Muscle layer of duodenum (tissue), 2 donors: ENCODE results near the gene ROS1.

Experiments used
- H3K27ac ChIP-seq: one replicate; pipeline ENCODE4 v1.7.0; 2013; ENCODE audit warnings: mild to moderate bottlenecking, low read length
- H3K27me3 ChIP-seq: one replicate; pipeline ENCODE4 v1.7.0; 2013; ENCODE audit warnings: low read depth, mild to moderate bottlenecking, control low read depth, low read length
- H3K36me3 ChIP-seq, 2 donors: one replicate each; pipeline ENCODE4 v1.7.0; 2013; ENCODE audit warnings: low read length in 2 of 2, control low read depth in 1 of 2, mild to moderate bottlenecking in 1 of 2; ENCODE audit not compliant: insufficient read depth in 2 of 2, control insufficient read depth in 1 of 2
- H3K4me1 ChIP-seq, 2 donors: one replicate each; pipeline ENCODE4 v1.7.0; 2013; ENCODE audit warnings: low read length in 2 of 2, mild to moderate bottlenecking in 2 of 2, control low read depth in 1 of 2, moderate library complexity in 1 of 2; ENCODE audit not compliant: insufficient read depth in 2 of 2, control insufficient read depth in 1 of 2
- H3K4me3 ChIP-seq, 2 donors: one replicate each; pipeline ENCODE4 v1.7.0; 2013; ENCODE audit warnings: low read length in 2 of 2, low read depth in 1 of 2, mild to moderate bottlenecking in 1 of 2
- H3K9me3 ChIP-seq, 2 donors: one replicate each; pipeline ENCODE4 v1.7.0; 2013; ENCODE audit warnings: low read length in 2 of 2, control low read depth in 1 of 2, mild to moderate bottlenecking in 1 of 2; ENCODE audit not compliant: control insufficient read depth in 1 of 2
- donor health status: healthy.

ROS1 gene

DNA sequence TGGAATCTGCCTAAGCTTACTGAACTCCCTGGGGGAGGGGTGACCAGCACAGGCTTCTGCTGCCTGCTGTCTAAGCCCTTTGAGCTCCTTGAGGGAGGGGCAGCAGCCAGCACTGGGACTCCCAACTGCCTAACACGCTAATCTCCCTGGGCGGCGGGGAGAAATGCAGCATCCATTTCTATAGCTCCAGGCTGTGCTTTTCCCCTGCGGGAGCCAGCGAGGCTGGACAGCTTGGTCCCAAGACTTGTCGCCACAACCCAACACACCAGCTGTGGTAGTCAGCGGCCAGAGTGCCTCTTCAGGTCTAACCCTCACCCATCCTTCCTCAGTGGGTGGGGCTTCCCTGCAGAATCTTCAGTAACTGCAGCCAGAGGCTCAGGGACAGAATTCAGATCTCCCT lies 95.8 kb downstream of the ROS1 start:
- H3K27ac ChIP-seq: no peak overlapping the region
- no peak overlapping the region for H3K4me3 ChIP-seq
- no peaks in the 10 kb centered on the region for H3K36me3 ChIP-seq
- H3K9me3 ChIP-seq: peaks cover 0 to 2% of the 10 kb centered on the region in 2 donors
- no peaks in the 10 kb centered on the region for H3K4me1 ChIP-seq
- no peaks in the 10 kb centered on the region for H3K27me3 ChIP-seq

GRCh38 chr6:117328500-117328899 lies 97.2 kb downstream of the ROS1 start:
- Histone ChIP-seq H3K36me3 (no peaks in the 10 kb centered on the region), H3K9me3 (peaks cover 0 to 2% of the 10 kb centered on the region in 2 donors), H3K27me3 (no peaks in the 10 kb centered on the region), H3K4me3 (no peak overlapping the region), H3K27ac (no peak overlapping the region), H3K4me1 (no peaks in the 10 kb centered on the region)

- Histone ChIP-seq H3K36me3 (no peaks in the 10 kb centered on the region), H3K4me3 (no peak overlapping the region), H3K9me3 (peaks cover 0 to 2% of the 10 kb centered on the region in 2 donors), H3K4me1 (no peaks in the 10 kb centered on the region), H3K27ac (no peak overlapping the region), H3K27me3 (no peaks in the 10 kb centered on the region)
These were observed 97.7 kb downstream of the ROS1 start for GRCh38 chr6:117328005-117328389.

GRCh38 chr6:117327149-117328004 lies 98.4 kb downstream of the ROS1 start:
- Histone ChIP-seq H3K9me3 (peaks cover 0 to 2% of the 10 kb centered on the region in 2 donors), H3K36me3 (no peaks in the 10 kb centered on the region), H3K4me1 (no peaks in the 10 kb centered on the region), H3K27ac (no peak overlapping the region), H3K27me3 (no peaks in the 10 kb centered on the region), H3K4me3 (no peak overlapping the region)

DNA sequence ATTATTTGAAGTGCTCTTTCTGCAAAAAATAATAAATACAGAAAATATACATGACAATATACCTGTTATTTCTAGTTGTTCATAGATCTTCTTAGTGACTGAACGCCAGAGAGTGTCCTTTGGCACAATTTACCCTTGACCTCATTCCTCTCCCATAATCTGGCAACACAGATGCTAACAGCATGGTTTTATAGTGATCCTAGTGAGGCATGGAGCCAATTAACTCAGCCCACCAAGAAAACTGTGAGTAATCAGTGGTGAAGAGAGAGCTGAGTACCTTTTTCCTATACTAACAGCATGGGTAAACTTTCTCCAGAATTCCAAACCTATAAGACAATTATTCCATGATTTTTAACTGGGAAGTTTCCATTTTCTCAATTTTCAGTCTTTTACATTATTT lies 99.3 kb downstream of the ROS1 start:
- Histone ChIP-seq H3K27me3 (no peaks in the 10 kb centered on the region), H3K27ac (no peak overlapping the region), H3K9me3 (peaks cover 0 to 2% of the 10 kb centered on the region in 2 donors), H3K36me3 (no peaks in the 10 kb centered on the region), H3K4me3 (no peak overlapping the region), H3K4me1 (no peaks in the 10 kb centered on the region)

DNA sequence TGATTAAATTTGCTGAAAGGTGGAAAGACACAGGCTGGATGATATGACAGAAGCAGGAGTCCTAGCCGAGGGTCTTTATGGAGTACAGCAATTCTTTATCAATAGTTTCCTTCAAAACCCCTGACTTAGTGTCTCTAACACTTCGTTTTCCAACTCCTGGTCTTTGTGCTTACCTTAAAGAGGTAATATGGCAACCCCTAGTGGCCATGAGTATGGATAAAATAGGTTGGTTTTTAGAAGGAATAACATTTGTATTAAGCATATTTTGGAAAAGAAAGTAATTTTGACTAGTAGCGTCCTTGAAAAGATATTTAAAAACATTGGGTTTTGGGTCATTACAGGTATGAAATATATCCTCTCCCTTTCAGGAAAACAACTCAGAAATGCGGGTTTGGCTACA lies 108.5 kb downstream of the ROS1 start:
- Histone ChIP-seq H3K27ac (no peak overlapping the region), H3K36me3 (no peaks in the 10 kb centered on the region), H3K4me1 (no peaks in the 10 kb centered on the region), H3K27me3 (no peaks in the 10 kb centered on the region), H3K4me3 (no peak overlapping the region), H3K9me3 (no peaks in the 10 kb centered on the region)

DNA sequence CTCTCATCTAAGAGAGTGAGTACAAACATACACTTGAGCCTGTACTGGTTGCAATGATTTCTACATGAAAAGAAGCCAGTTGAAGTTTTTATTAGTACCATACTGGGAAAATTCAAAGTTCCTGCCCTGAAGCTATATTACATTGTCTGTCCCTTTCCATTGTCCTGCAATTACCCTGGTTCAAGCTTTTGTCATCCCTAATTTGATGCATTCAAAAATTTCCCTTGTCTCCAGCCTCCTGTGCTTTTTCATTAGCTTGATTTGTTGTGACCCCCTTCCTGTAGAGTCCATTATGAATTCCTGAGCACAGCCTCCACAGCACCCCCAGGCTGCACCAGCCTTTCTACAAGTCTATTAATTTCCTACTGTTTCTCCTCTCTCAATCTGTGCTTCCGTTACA lies 114.0 kb downstream of the ROS1 start:
- Histone ChIP-seq H3K9me3 (no peaks in the 10 kb centered on the region), H3K4me3 (no peak overlapping the region), H3K4me1 (no peaks in the 10 kb centered on the region), H3K27ac (no peak overlapping the region), H3K36me3 (no peaks in the 10 kb centered on the region), H3K27me3 (no peaks in the 10 kb centered on the region)

DNA sequence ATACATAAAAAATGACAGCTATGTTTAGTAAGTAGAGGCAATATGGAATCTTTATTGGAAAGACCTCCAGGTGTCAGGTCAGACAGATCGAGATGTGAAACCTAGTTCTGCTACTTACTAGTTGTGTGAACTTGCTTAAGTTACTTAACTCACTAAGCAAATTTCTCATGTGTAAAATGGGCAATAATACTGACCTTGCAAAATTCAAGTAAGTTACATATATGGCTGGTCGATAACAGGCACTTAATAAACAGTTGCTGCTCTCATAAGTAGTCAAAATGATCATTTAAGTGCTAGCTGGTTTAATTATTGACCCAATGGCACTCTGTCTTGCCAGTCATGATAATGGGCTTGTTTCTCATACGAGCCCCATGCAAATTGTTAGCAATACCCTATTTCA lies 114.4 kb downstream of the ROS1 start:
- no peaks in the 10 kb centered on the region for H3K4me1 ChIP-seq
- H3K27ac ChIP-seq: no peak overlapping the region
- no peaks in the 10 kb centered on the region for H3K9me3 ChIP-seq
- H3K4me3 ChIP-seq: no peak overlapping the region
- H3K27me3 ChIP-seq: no peaks in the 10 kb centered on the region
- H3K36me3 ChIP-seq: no peaks in the 10 kb centered on the region

GRCh38 chr6:117309611-117310010 lies 116.1 kb downstream of the ROS1 start:
- no peaks in the 10 kb centered on the region for H3K27me3 ChIP-seq
- H3K27ac ChIP-seq: no peak overlapping the region
- no peaks in the 10 kb centered on the region for H3K9me3 ChIP-seq
- no peaks in the 10 kb centered on the region for H3K4me1 ChIP-seq
- no peak overlapping the region for H3K4me3 ChIP-seq
- H3K36me3 ChIP-seq: no peaks in the 10 kb centered on the region

DNA sequence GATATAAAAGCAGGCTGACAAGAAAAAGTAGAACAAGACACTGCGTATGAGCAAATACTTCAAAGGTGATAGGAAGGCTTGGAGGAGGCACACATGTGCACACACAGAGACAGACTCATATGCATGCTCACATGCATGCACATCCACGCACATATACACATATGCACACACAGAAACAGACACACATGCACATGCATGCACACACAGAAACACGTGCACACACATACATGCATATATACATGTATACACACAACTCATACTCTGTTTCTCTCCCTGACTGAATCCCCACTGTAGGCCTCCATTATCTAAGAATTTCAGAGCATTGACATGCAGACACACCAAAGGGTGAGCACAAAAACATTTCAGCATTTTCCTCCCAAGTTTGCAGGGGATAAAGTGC lies 116.7 kb downstream of the ROS1 start:
- H3K4me3 ChIP-seq: no peak overlapping the region
- H3K36me3 ChIP-seq: no peaks in the 10 kb centered on the region
- H3K4me1 ChIP-seq: no peaks in the 10 kb centered on the region
- no peaks in the 10 kb centered on the region for H3K9me3 ChIP-seq
- no peak overlapping the region for H3K27ac ChIP-seq
- H3K27me3 ChIP-seq: no peaks in the 10 kb centered on the region

GRCh38 chr6:117307655-117308054 lies 118.1 kb downstream of the ROS1 start:
- H3K36me3 ChIP-seq: no peaks in the 10 kb centered on the region
- H3K27ac ChIP-seq: no peak overlapping the region
- no peaks in the 10 kb centered on the region for H3K4me1 ChIP-seq
- no peaks in the 10 kb centered on the region for H3K9me3 ChIP-seq
- no peak overlapping the region for H3K4me3 ChIP-seq
- H3K27me3 ChIP-seq: no peaks in the 10 kb centered on the region

GRCh38 chr6:117306227-117306790 lies 119.4 kb downstream of the ROS1 start:
- Histone ChIP-seq H3K27ac (no peak overlapping the region), H3K36me3 (no peaks in the 10 kb centered on the region), H3K27me3 (no peaks in the 10 kb centered on the region), H3K4me3 (no peak overlapping the region), H3K4me1 (no peaks in the 10 kb centered on the region), H3K9me3 (no peaks in the 10 kb centered on the region)
